Fibroblast of lung (primary cell): ENCODE measurements around the gene UBXN11. TPM values are rescaled to one million over a fixed set of nuclear protein-coding genes. Genes with fewer than 3 reads are reported as not detected.

Source experiments
- DNase-seq, 2 donors: peaks; one replicate each; pipeline versions ENCODE4 v3.0.0 to v3.0.0-alpha.2; 2010; ENCODE audit warnings: low read depth in 2 of 2
- H2AFZ ChIP-seq: 2 replicates; pipeline ENCODE4 v1.5.1; 2012; ENCODE audit warnings: low read length, control low read depth, inconsistent platforms
- H3K27ac ChIP-seq: 2 replicates; pipeline ENCODE4 v1.5.1; 2011; ENCODE audit warnings: low read length, control low read depth; ENCODE audit not compliant: insufficient read depth
- H3K27me3 ChIP-seq: 2 replicates; pipeline ENCODE4 v1.5.1; 2011; ENCODE audit warnings: mild to moderate bottlenecking, low read length; ENCODE audit not compliant: control insufficient read depth, insufficient read depth
- H3K36me3 ChIP-seq: 2 replicates; pipeline ENCODE4 v1.5.1; 2011; ENCODE audit warnings: low read length; ENCODE audit not compliant: control insufficient read depth, insufficient read depth
- H3K4me1 ChIP-seq: 2 replicates; pipeline ENCODE4 v1.5.1; 2011; ENCODE audit warnings: low read length; ENCODE audit not compliant: control insufficient read depth, insufficient read depth; ENCODE audit errors: extremely low read depth
- H3K4me2 ChIP-seq: 2 replicates; pipeline ENCODE4 v1.5.1; 2011; ENCODE audit warnings: low read length, control low read depth; ENCODE audit not compliant: insufficient read depth; ENCODE audit errors: extremely low read depth
- H3K4me3 ChIP-seq, 4 experiments: fragments of 200-600 bp in 1 of 4; sonication (generic) in 1 of 4; replicated peaks in 1 of 4; 2 replicates each; pipeline ENCODE4 v1.5.1; 2011 to 2016; ENCODE audit warnings: low read length in 4 of 4, low read depth in 3 of 4, mild to moderate bottlenecking in 3 of 4, control low read depth in 2 of 4, inconsistent platforms in 1 of 4, mixed read lengths in 1 of 4; ENCODE audit not compliant: insufficient read depth in 1 of 4; ENCODE audit errors: control extremely low read depth in 1 of 4
- H3K79me2 ChIP-seq: 2 replicates; pipeline ENCODE4 v1.5.1; 2012; ENCODE audit warnings: mild to moderate bottlenecking, low read length, inconsistent platforms; ENCODE audit not compliant: control insufficient read depth, insufficient read depth
- H3K9ac ChIP-seq: 2 replicates; pipeline ENCODE4 v1.5.1; 2011; ENCODE audit warnings: mild to moderate bottlenecking, low read length, control low read depth; ENCODE audit not compliant: insufficient read depth
- H3K9me3 ChIP-seq: 2 replicates; pipeline ENCODE4 v1.5.1; 2012; ENCODE audit warnings: low read depth, low read length; ENCODE audit not compliant: control insufficient read depth, insufficient read depth
- H4K20me1 ChIP-seq: 2 replicates; pipeline ENCODE4 v1.5.1; 2011; ENCODE audit warnings: low read length; ENCODE audit not compliant: control insufficient read depth, insufficient read depth; ENCODE audit errors: extremely low read depth
- CTCF ChIP-seq, 2 donors: IDR thresholded peaks in 1 of 2; conservative IDR thresholded peaks in 1 of 2; 1 replicate in 1 of 2; 2 replicates in 1 of 2; pipeline ENCODE4 v1.5.1; 2011 to 2012; ENCODE audit warnings: low read length in 2 of 2, control low read depth in 1 of 2, inconsistent platforms in 1 of 2, low read depth in 1 of 2, mild to moderate bottlenecking in 1 of 2
- EZH2 ChIP-seq: IDR thresholded peaks from 2 replicates; pipeline ENCODE4 v1.5.1; 2012; ENCODE audit warnings: low read length, control low read depth, mild to moderate bottlenecking; ENCODE audit errors: missing control alignments
- polyA plus RNA-seq, 2 donors: library from polyadenylated mRNA; depleted of rRNA in 1 of 2; stranded (reverse) in 1 of 2; unstranded in 1 of 2; fragments of >200 nt; gene quantifications; 2 replicates each; pipeline ENCODE4 v1.2.1, GENCODE V29; 2011 to 2012; ENCODE audit warnings: missing spikeins in 1 of 2
- total RNA-seq: library from RNA; depleted of rRNA; stranded (reverse); fragments of >200 nt; gene quantifications from 2 replicates; pipeline ENCODE4 v1.2.1, GENCODE V29; 2014

UBXN11 gene
- total and polyA plus RNA-seq, 2 donors (not counting 1 experiment from before 2014, with no cell fraction given) = 3.5 to 7.1 TPM

GRCh38 chr1:26327956-26328362 is 21.5 kb upstream of the UBXN11 start:
- no peak for TF ChIP-seq EZH2

GRCh38 chr1:26324550-26324949 is 18.1 kb upstream of the UBXN11 start:
- Histone ChIP-seq H2AFZ (no peak overlapping the region), H3K36me3 (no peaks in the 10 kb centered on the region), H3K9me3 (no peaks in the 10 kb centered on the region), H3K9ac (no peak overlapping the region), H3K79me2 (no peaks in the 10 kb centered on the region), H3K4me3 (no peak overlapping the region), H3K27ac (no peak overlapping the region), H3K4me2 (no peak overlapping the region), H3K27me3 (no peaks in the 10 kb centered on the region), H4K20me1 (no peaks in the 10 kb centered on the region), H3K4me1 (peaks cover 6% of the 10 kb centered on the region)
- DNase-seq = no peak
- no peak for TF ChIP-seq EZH2
- no peak for TF ChIP-seq CTCF (conservative IDR thresholded peaks at IDR 0.05 in 1 of 2, IDR thresholded peaks at IDR 0.05 in 1 of 2; ENCODE audit: low read depth in 1 of 2, low read length in 2 of 2)

More at GRCh38 chr1:26327956-26328362, 21.5 kb upstream of the UBXN11 start:
- H3K9ac ChIP-seq = no peak overlapping the region
- H3K79me2 ChIP-seq = no peaks in the 10 kb centered on the region
- no peak overlapping the region for H3K4me2 ChIP-seq
- no peaks in the 10 kb centered on the region for H3K9me3 ChIP-seq
- H3K27me3 ChIP-seq = no peaks in the 10 kb centered on the region
- no peak overlapping the region for H2AFZ ChIP-seq
- H3K27ac ChIP-seq = no peak overlapping the region
- no peaks in the 10 kb centered on the region for H3K36me3 ChIP-seq
- DNase-seq = no peak
- no peaks in the 10 kb centered on the region for H4K20me1 ChIP-seq
- no peak overlapping the region for H3K4me3 ChIP-seq
- H3K4me1 ChIP-seq = no peaks in the 10 kb centered on the region

GRCh38 chr1:26323382-26323781 is 16.9 kb upstream of the UBXN11 start:
- H3K27me3 ChIP-seq = no peaks in the 10 kb centered on the region
- H3K9me3 ChIP-seq = no peaks in the 10 kb centered on the region
- H3K4me2 ChIP-seq = no peak overlapping the region
- no peak overlapping the region for H3K9ac ChIP-seq
- no peaks in the 10 kb centered on the region for H3K36me3 ChIP-seq
- H2AFZ ChIP-seq = no peak overlapping the region
- no peaks in the 10 kb centered on the region for H3K79me2 ChIP-seq
- no peaks in the 10 kb centered on the region for H4K20me1 ChIP-seq
- H3K27ac ChIP-seq = no peak overlapping the region
- DNase-seq = no peak
- no peak overlapping the region for H3K4me3 ChIP-seq
- H3K4me1 ChIP-seq = peaks cover 6% of the 10 kb centered on the region
- TF ChIP-seq CTCF (conservative IDR thresholded peaks at IDR 0.05 in 1 of 2, IDR thresholded peaks at IDR 0.05 in 1 of 2; ENCODE audit: low read depth in 1 of 2, low read length in 2 of 2) (no peak), EZH2 (no peak)
